ENCODE results near the gene NR1D2. TPM values are rescaled to one million over a fixed set of nuclear protein-coding genes. Genes with fewer than 3 reads are reported as not detected.
"Not testable (repeated sequence)": the region's sequence is repeated elsewhere in the genome, so short reads cannot be mapped to it uniquely, and the experiment has no call there.

Gene NR1D2
- total and polyA plus RNA-seq, 2 donors (not counting 1 experiment from before 2014, with no cell fraction given) = 9.9 to 58.2 TPM

GRCh38 chr3:24025805-24026204 lies 80.7 kb downstream of the NR1D2 start:
- Histone ChIP-seq H3K79me2 (ENCODE audit: control insufficient read depth, insufficient read depth, low read length) (no peaks in the 10 kb centered on the region), H3K9ac (ENCODE audit: low read length) (no peak overlapping the region), H3K27ac (ENCODE audit: low read length in 2 of 2) (no peak overlapping the region), H3K27me3 (replicated peaks in 1 of 4; ENCODE audit: control extremely low read depth in 1 of 4, control insufficient read depth in 3 of 4, insufficient read depth in 4 of 4, low read length in 3 of 4) (no peaks in the 10 kb centered on the region), H3K4me1 (ENCODE audit: control insufficient read depth in 2 of 2, insufficient read depth in 2 of 2, low read length in 2 of 2) (no peaks in the 10 kb centered on the region), H3K4me2 (replicated peaks; ENCODE audit: low read depth, low read length, poor library complexity, severe bottlenecking) (no peak overlapping the region), H3K4me3 (ENCODE audit: control extremely low read depth in 1 of 5, extremely low read depth in 1 of 5, insufficient read depth in 1 of 5, low read depth in 2 of 5, low read length in 4 of 5) (no peak overlapping the region), H4K20me1 (ENCODE audit: control insufficient read depth, insufficient read depth, low read length, poor library complexity, severe bottlenecking) (no peaks in the 10 kb centered on the region), H3K9me3 (ENCODE audit: control extremely low read depth in 1 of 3, control insufficient read depth in 2 of 3, insufficient read depth in 1 of 3, low read length in 2 of 3) (no peaks in the 10 kb centered on the region), H2AFZ (ENCODE audit: insufficient read depth, low read depth, low read length, poor library complexity, severe bottlenecking) (no peak overlapping the region), H3K36me3 (replicated peaks in 1 of 2; ENCODE audit: control extremely low read depth in 1 of 2, control insufficient read depth in 1 of 2, extremely low read depth in 1 of 2, insufficient read depth in 2 of 2, low read length in 1 of 2) (no peaks in the 10 kb centered on the region)
- TF ChIP-seq CTCF (IDR thresholded peaks at IDR 0.05) (no peak), EZH2 (IDR thresholded peaks at IDR 0.05; ENCODE audit: borderline replicate concordance, insufficient read depth, low read depth, low read length, poor library complexity, severe bottlenecking) (no peak)
- no peaks in the 10 kb centered on the region for H3K9me3 Mint-ChIP-seq (ENCODE audit: insufficient read depth)
- no peak overlapping the region for H3K27ac Mint-ChIP-seq
- intact Hi-C loops (cut with micrococcal nuclease) = no loop called here
- POLR2A ChIA-PET = no interaction called here
- DNase-seq = no peak
- H3K27me3 Mint-ChIP-seq = peaks cover 14% of the 10 kb centered on the region
- H3K4me1 Mint-ChIP-seq = no peaks in the 10 kb centered on the region
- H3K4me3 Mint-ChIP-seq = no peak overlapping the region
- 80% methylated on average over 1 of the region's 3 CpGs for WGBS (ENCODE audit: insufficient coverage)
- ATAC-seq (ENCODE audit: low read depth) = no peak
- CTCF ChIA-PET = no interaction called here

GRCh38 chr3:24026665-24027064 lies 81.6 kb downstream of the NR1D2 start:
- H3K4me3 ChIP-seq (ENCODE audit: control extremely low read depth in 1 of 5, extremely low read depth in 1 of 5, insufficient read depth in 1 of 5, low read depth in 2 of 5, low read length in 4 of 5); H3K9me3 Mint-ChIP-seq (ENCODE audit: insufficient read depth); H3K36me3 ChIP-seq (replicated peaks in 1 of 2; ENCODE audit: control extremely low read depth in 1 of 2, control insufficient read depth in 1 of 2, extremely low read depth in 1 of 2, insufficient read depth in 2 of 2, low read length in 1 of 2); H3K4me3 Mint-ChIP-seq; H3K27ac ChIP-seq (ENCODE audit: low read length in 2 of 2); H3K4me1 Mint-ChIP-seq; POLR2A ChIA-PET; DNase-seq; CTCF ChIA-PET; H3K79me2 ChIP-seq (ENCODE audit: control insufficient read depth, insufficient read depth, low read length); intact Hi-C loops (cut with micrococcal nuclease); H3K4me1 ChIP-seq (ENCODE audit: control insufficient read depth in 2 of 2, insufficient read depth in 2 of 2, low read length in 2 of 2); H3K9ac ChIP-seq (ENCODE audit: low read length); H3K27ac Mint-ChIP-seq; H2AFZ ChIP-seq (ENCODE audit: insufficient read depth, low read depth, low read length, poor library complexity, severe bottlenecking); ATAC-seq (ENCODE audit: low read depth); H4K20me1 ChIP-seq (ENCODE audit: control insufficient read depth, insufficient read depth, low read length, poor library complexity, severe bottlenecking); H3K4me2 ChIP-seq (replicated peaks; ENCODE audit: low read depth, low read length, poor library complexity, severe bottlenecking); H3K9me3 ChIP-seq (ENCODE audit: control extremely low read depth in 1 of 3, control insufficient read depth in 2 of 3, insufficient read depth in 1 of 3, low read length in 2 of 3); H3K27me3 ChIP-seq (replicated peaks in 1 of 4; ENCODE audit: control extremely low read depth in 1 of 4, control insufficient read depth in 3 of 4, insufficient read depth in 4 of 4, low read length in 3 of 4): not testable (repeated sequence)
- H3K27me3 Mint-ChIP-seq = peaks cover 19% of the 10 kb centered on the region
- WGBS (ENCODE audit: insufficient coverage) = no CpG with 5 or more reads among the region's 4 CpGs
